ENCODE results near the gene PAEP.
A peak's percentile ranks its signal among the peaks of the same experiment; 100 is the strongest.

The PAEP gene

GRCh38 chr9:135601988-135602387, 40.4 kb downstream of the PAEP start:
- DNase-seq (ENCODE audit: low spot score): no peak

- peak; percentile 72 for DNase-seq (ENCODE audit: low spot score)
Measured at GRCh38 chr9:135602789-135603481, 41.4 kb downstream of the PAEP start.

- peak; percentile 17 for DNase-seq (ENCODE audit: low spot score)
Measured at GRCh38 chr9:135604437-135605237, 43.1 kb downstream of the PAEP start.

GRCh38 chr9:135605238-135605781, 43.8 kb downstream of the PAEP start:
- DNase-seq (ENCODE audit: low spot score): no peak

GRCh38 chr9:135606885-135607259, 45.3 kb downstream of the PAEP start:
- DNase-seq (ENCODE audit: low spot score): no peak

- DNase-seq (ENCODE audit: low spot score): peak; percentile 4
Measured at GRCh38 chr9:135607401-135608293, 46.1 kb downstream of the PAEP start.

GRCh38 chr9:135608294-135608998, 46.9 kb downstream of the PAEP start:
- no peak for DNase-seq (ENCODE audit: low spot score)

GRCh38 chr9:135608999-135609317, 47.4 kb downstream of the PAEP start:
- DNase-seq (ENCODE audit: low spot score): peak; percentile 3

- DNase-seq (ENCODE audit: low spot score): no peak
Measured at GRCh38 chr9:135609366-135609955, 47.9 kb downstream of the PAEP start.

GRCh38 chr9:135610290-135611141, 49.0 kb downstream of the PAEP start:
- no peak for DNase-seq (ENCODE audit: low spot score)

GRCh38 chr9:135611142-135611874, 49.8 kb downstream of the PAEP start:
- peak; percentile 5 for DNase-seq (ENCODE audit: low spot score)

- DNase-seq (ENCODE audit: low spot score): no peak
Measured at GRCh38 chr9:135611875-135612209, 50.3 kb downstream of the PAEP start.

GRCh38 chr9:135612437-135612836, 50.9 kb downstream of the PAEP start:
- peak; percentile 2 for DNase-seq (ENCODE audit: low spot score)

- peak; percentile 27 for DNase-seq (ENCODE audit: low spot score)
Measured at GRCh38 chr9:135612981-135613910, 51.7 kb downstream of the PAEP start.

GRCh38 chr9:135613946-135614805, 52.6 kb downstream of the PAEP start:
- peak; percentile 47 for DNase-seq (ENCODE audit: low spot score)

- no peak for DNase-seq (ENCODE audit: low spot score)
Measured at GRCh38 chr9:135614821-135615665, 53.5 kb downstream of the PAEP start.
